Common myeloid progenitor, CD34-positive (primary cell): Measurements from ENCODE around the gene TMC2.

ENCODE experiments used
- CTCF ChIA-PET: fragments of 350-600 bp; sonication (Branson Sonifier 250); formaldehyde crosslinking; loops from one replicate; lab custom pipeline; 2021; ENCODE audit warnings: antibody characterized with exemption; lab: Charles Lee
- POLR2A ChIA-PET: fragments of 350-600 bp; sonication (Branson Sonifier 250); formaldehyde crosslinking; loops from one replicate; lab custom pipeline; 2021; ENCODE audit warnings: antibody characterized with exemption; lab: Charles Lee
- DNase-seq, 3 donors: peaks; one replicate each; pipeline versions ENCODE4 v3.0.0 to v3.0.0-alpha.2; 2013
- H3K27ac ChIP-seq, 2 experiments: 1 replicate in 1 of 2; 2 replicates in 1 of 2; pipeline ENCODE4 v1.7.0; 2013; ENCODE audit warnings: inconsistent platforms in 2 of 2, low read length in 2 of 2, mild to moderate bottlenecking in 2 of 2, low read depth in 1 of 2, moderate library complexity in 1 of 2; ENCODE audit not compliant: severe bottlenecking in 2 of 2, insufficient read depth in 1 of 2, poor library complexity in 1 of 2
- H3K27me3 ChIP-seq, 5 experiments: replicated peaks in 2 of 5; 1 replicate in 3 of 5; 2 replicates in 2 of 5; pipeline versions ENCODE4 v1.6.1 to v1.7.0; 2013; ENCODE audit warnings: low read length in 4 of 5, mild to moderate bottlenecking in 2 of 5, moderate library complexity in 2 of 5, inconsistent platforms in 1 of 5; ENCODE audit not compliant: insufficient read depth in 5 of 5, control insufficient read depth in 4 of 5
- H3K36me3 ChIP-seq, 4 experiments: 1 replicate in 2 of 4; 2 replicates in 2 of 4; pipeline versions ENCODE4 v1.6.1 to v1.7.0; 2013; ENCODE audit warnings: low read length in 3 of 4, control low read depth in 1 of 4, mild to moderate bottlenecking in 1 of 4; ENCODE audit not compliant: control insufficient read depth in 4 of 4, insufficient read depth in 4 of 4
- H3K4me1 ChIP-seq, 4 experiments: 1 replicate in 3 of 4; 2 replicates in 1 of 4; pipeline versions ENCODE4 v1.6.1 to v1.7.1; 2013; ENCODE audit warnings: low read length in 3 of 4, mild to moderate bottlenecking in 3 of 4, control low read depth in 1 of 4, inconsistent platforms in 1 of 4, moderate library complexity in 1 of 4; ENCODE audit not compliant: control insufficient read depth in 4 of 4, insufficient read depth in 4 of 4; ENCODE audit errors: control extremely low read depth in 1 of 4
- H3K4me3 ChIP-seq, 7 experiments: 1 replicate in 4 of 7; 2 replicates in 3 of 7; pipeline versions ENCODE4 v1.5.1 to v1.7.0; 2013; ENCODE audit warnings: mild to moderate bottlenecking in 7 of 7, low read length in 6 of 7, moderate library complexity in 6 of 7, inconsistent platforms in 2 of 7, low read depth in 2 of 7, control low read depth in 1 of 7; ENCODE audit not compliant: insufficient read depth in 4 of 7, control insufficient read depth in 1 of 7; ENCODE audit errors: extremely low read depth in 1 of 7
- H3K9me3 ChIP-seq, 5 experiments: 1 replicate in 4 of 5; 2 replicates in 1 of 5; pipeline versions ENCODE4 v1.6.1 to v1.7.1; 2013; ENCODE audit warnings: low read length in 4 of 5, mild to moderate bottlenecking in 2 of 5, inconsistent platforms in 1 of 5, low read depth in 1 of 5, moderate library complexity in 1 of 5; ENCODE audit not compliant: control insufficient read depth in 4 of 5, insufficient read depth in 2 of 5; ENCODE audit errors: control extremely low read depth in 1 of 5
- WGBS: methylation state at CpG from one replicate; pipeline ENCODE4 v1.1.5; 2013; ENCODE audit not compliant: insufficient coverage; 5-methylcytosine and 5-hydroxymethylcytosine counted together

TMC2 gene

DNA sequence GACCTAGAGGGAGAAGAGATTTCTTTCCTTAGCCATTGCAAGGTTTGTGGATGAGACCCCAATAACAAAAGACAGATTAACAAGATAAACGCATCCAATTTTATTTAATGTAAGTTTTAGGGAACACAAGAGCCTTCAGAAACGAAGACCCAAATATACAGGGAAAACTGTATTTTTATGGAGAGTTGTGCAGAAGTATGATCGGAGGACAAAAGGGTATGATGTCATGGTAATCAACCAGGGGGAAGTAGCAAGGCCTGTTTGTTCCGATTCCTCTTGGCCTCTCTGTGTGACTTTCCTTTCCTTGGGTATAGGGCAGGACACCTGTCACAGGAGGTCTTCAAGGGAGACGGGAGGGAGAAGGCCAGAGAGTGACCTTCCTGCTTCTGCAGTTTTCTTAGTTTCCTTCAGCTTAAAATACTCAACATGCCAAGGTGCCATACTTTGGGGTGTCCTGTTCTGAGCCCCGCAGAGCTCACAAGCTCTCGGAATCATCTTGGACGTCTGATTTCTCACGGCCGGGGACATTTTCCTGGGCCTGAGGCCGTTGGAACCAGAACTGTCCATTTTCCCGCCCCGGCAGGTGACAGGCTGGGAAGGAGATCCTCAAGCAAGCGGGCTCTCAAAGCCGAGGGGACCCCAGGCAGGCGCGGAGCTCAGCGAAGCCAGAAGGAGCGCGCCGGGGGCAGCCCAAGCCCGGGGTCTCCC, 21.7 kb downstream of the TMC2 start:
- WGBS, result 26% methylated on average over 21 of the region's 22 CpGs
- ChIA-PET CTCF (no interaction called here), POLR2A (no interaction called here)
- no peak overlapping the region for H3K27ac ChIP-seq
- H3K36me3 ChIP-seq, result no peaks in the 10 kb centered on the region
- peak overlapping the region in 3 of 7 experiments; percentile 49 to 66 (median 50) for H3K4me3 ChIP-seq
- H3K27me3 ChIP-seq, result peaks cover 19 to 71% (median 39%) of the 10 kb centered on the region in 5 experiments
- H3K9me3 ChIP-seq, result peaks cover 0 to 3% (median 0%) of the 10 kb centered on the region in 5 experiments
- DNase-seq, result no peak
- H3K4me1 ChIP-seq, result peaks cover 0 to 10% (median 4%) of the 10 kb centered on the region in 4 experiments

DNA sequence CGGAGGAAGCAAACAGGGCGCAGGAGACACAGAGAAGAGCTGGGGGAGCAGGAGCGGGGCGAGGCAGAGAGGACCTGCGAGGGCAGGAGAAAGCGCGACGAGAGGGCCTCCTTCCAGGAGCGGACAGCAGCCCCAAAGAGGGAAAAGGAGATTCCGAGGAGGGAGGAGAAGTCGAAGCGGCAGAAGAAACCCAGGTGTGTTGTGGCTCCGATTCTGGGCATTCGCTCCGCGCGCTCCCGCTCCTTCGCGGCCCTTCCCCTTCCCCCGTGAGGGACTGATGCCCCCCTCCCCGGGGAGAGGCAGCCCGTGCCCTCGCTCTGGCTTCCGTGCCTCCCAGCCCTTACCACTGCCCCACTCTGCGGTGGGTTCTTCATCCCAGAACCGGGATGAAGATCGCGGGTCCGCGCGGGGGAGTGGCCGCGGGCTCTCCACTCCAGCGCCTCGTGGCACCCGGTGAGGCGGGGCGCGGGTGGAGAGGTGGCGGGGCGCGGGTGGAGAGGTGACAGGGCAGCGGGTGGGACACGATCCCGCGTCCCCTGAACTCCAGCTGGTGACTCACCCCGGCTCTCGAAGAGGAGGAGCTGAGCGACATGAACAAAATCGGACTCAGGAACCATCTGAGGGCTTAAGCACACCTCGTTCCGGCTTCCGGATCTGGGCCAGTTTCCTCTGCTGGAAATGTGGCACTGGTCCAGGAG, 22.4 kb downstream of the TMC2 start:
- peaks cover 0 to 10% (median 4%) of the 10 kb centered on the region in 4 experiments for H3K4me1 ChIP-seq
- peaks cover 0 to 3% (median 0%) of the 10 kb centered on the region in 5 experiments for H3K9me3 ChIP-seq
- WGBS, result under 1% methylated on average over 44 of the region's 54 CpGs
- DNase-seq, result peak; percentile 14 to 49 (median 45)
- peaks cover 16 to 65% (median 34%) of the 10 kb centered on the region in 5 experiments for H3K27me3 ChIP-seq
- ChIA-PET POLR2A (interaction anchor here (0.6 kb wide), 1 partner anchor 155 kb away, joined by 3 read pairs; no protein-coding TSS in a partner anchor), CTCF (interaction anchor here (0.8 kb wide), 1 partner anchor 64 kb away, joined by 3 read pairs; no protein-coding TSS in a partner anchor)
- peak overlapping the region in 4 of 7 experiments; percentile 10 to 66 (median 50) for H3K4me3 ChIP-seq
- no peak overlapping the region for H3K27ac ChIP-seq
- H3K36me3 ChIP-seq, result no peaks in the 10 kb centered on the region

DNA sequence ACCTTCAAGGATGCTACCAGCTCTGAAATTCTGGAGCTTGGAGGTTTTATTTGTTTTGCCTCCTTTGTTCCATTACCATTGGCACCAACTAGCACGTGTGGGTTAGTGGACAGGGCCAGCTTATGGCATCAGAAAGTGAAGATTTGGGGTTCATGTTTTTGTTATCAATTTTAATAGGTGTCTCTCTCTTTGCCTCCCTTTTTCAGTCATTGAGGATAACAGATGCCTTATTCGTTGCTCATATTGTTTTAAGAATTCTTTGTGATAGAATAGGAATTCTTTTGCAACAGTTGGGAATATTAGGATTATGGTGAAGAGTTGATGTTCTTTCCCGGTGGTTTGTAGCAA, 22.9 kb downstream of the TMC2 start:
- 100% methylated on average over 1 of the region's 3 CpGs for WGBS
- Histone ChIP-seq H3K36me3 (no peaks in the 10 kb centered on the region), H3K4me3 (peak overlapping the region in 1 of 7 experiments; percentile 49), H3K27ac (no peak overlapping the region), H3K4me1 (peaks cover 0 to 10% (median 4%) of the 10 kb centered on the region in 4 experiments), H3K27me3 (peaks cover 16 to 65% (median 34%) of the 10 kb centered on the region in 5 experiments), H3K9me3 (peaks cover 0 to 3% (median 0%) of the 10 kb centered on the region in 5 experiments)
- CTCF ChIA-PET, result interaction anchor here (0.8 kb wide), 1 partner anchor 64 kb away, joined by 3 read pairs; no protein-coding TSS in a partner anchor
- DNase-seq, result no peak
- POLR2A ChIA-PET, result interaction anchor here (0.6 kb wide), 1 partner anchor 155 kb away, joined by 3 read pairs; no protein-coding TSS in a partner anchor

DNA sequence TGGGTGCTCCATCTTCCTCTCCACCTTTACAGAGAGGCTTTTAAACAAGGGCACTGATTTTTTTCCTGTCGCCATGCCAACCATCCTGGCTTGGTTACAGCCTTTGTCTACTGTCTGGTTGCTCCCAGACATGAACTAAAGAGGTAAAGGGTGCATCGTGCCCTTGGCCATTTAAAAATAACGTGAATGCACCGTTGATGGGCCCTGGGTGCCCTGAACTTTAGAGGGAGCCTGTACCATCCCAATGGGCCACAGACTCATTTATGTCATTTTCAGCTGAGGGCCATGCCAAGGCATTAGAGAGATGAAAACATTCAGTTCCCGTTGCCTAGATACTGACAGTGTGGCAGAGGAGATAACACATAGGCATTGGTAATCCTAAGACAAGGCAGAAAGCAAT, 23.3 kb downstream of the TMC2 start:
- ChIA-PET CTCF (interaction anchor here (0.8 kb wide), 1 partner anchor 65 kb away, joined by 3 read pairs; no protein-coding TSS in a partner anchor), POLR2A (no interaction called here)
- H3K4me3 ChIP-seq, result no peak overlapping the region
- peak; percentile 13 to 52 (median 39) for DNase-seq
- peaks cover 0 to 3% (median 0%) of the 10 kb centered on the region in 5 experiments for H3K9me3 ChIP-seq
- no peak overlapping the region for H3K27ac ChIP-seq
- 83% methylated on average over 4 of the region's 5 CpGs for WGBS
- H3K27me3 ChIP-seq, result peaks cover 17 to 65% (median 34%) of the 10 kb centered on the region in 5 experiments
- H3K4me1 ChIP-seq, result peaks cover 0 to 10% (median 4%) of the 10 kb centered on the region in 4 experiments
- no peaks in the 10 kb centered on the region for H3K36me3 ChIP-seq

DNA sequence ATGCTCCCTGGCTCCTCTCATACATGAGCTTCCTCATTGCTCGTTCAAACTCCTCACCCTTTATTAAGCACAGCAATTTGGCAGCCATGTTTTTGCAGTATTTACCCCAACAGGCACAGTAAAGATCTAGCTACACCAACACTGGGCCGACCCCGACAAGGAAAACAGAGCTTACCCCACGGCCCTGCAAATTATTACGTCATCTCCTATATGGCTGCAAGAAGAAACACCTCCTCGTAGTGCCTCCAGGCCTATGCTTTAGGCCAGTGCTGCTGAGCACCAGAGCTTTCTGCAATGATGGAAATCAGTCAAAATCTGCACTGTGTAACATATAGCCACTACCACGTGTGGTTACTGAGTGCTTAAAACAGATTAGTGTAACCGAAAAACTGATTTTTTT, 26.7 kb downstream of the TMC2 start:
- peaks cover 8 to 46% (median 22%) of the 10 kb centered on the region in 5 experiments for H3K27me3 ChIP-seq
- H3K9me3 ChIP-seq, result peaks cover 0 to under 1% (median 0%) of the 10 kb centered on the region in 5 experiments
- H3K4me3 ChIP-seq, result no peak overlapping the region
- no peak for DNase-seq
- peaks cover 0 to 10% (median 4%) of the 10 kb centered on the region in 4 experiments for H3K4me1 ChIP-seq
- ChIA-PET CTCF (no interaction called here), POLR2A (no interaction called here)
- 75% methylated on average over 6 of the region's 8 CpGs for WGBS
- no peak overlapping the region for H3K27ac ChIP-seq
- H3K36me3 ChIP-seq, result no peaks in the 10 kb centered on the region

DNA sequence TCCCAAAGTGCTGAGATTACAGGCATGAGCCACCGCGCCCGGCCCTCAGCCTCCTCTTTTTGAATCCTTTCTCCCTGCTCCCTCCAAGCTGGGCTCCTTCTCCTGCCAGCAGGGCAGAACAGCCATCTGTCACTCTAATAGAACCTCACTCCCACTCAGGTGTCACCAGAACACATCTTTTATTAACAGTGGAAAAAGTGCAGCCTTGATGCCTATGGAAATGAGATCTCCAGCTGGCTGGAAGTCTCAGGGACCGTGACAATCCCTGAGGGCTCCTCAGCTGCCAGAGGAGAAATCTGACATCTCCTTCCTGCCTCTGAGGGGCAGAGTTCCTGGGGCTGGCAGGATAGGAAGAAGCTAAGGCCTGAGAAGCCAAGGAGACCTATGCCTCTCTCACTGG, 28.0 kb downstream of the TMC2 start:
- Histone ChIP-seq H3K27me3 (peaks cover 3 to 45% (median 19%) of the 10 kb centered on the region in 5 experiments), H3K36me3 (no peaks in the 10 kb centered on the region), H3K9me3 (no peaks in the 10 kb centered on the region), H3K4me1 (no peaks in the 10 kb centered on the region), H3K4me3 (no peak overlapping the region), H3K27ac (no peak overlapping the region)
- ChIA-PET CTCF (no interaction called here), POLR2A (interaction anchor here (0.7 kb wide), 1 partner anchor 556 kb away, joined by 3 read pairs; no protein-coding TSS in a partner anchor)
- WGBS, result 91% methylated on average over 4 of the region's 4 CpGs
- no peak for DNase-seq
